Lower leg skin (tissue), 4 donors: ENCODE measurements around the gene HMG20B. TPM values are rescaled to one million over a fixed set of nuclear protein-coding genes. Genes with fewer than 3 reads are reported as not detected.
"Not testable (repeated sequence)": the region's sequence is repeated elsewhere in the genome, so short reads cannot be mapped to it uniquely, and the experiment has no call there.

ENCODE experiments used
- DNase-seq, 2 donors: peaks; one replicate each; pipeline ENCODE4 v3.0.0-alpha.2; 2019; ENCODE audit warnings: low spot score in 2 of 2
- H3K4me3 ChIP-seq: fragments of 200-600 bp; sonication (generic); 2 replicates; pipeline ENCODE4 v1.5.1; 2017; ENCODE audit warnings: mild to moderate bottlenecking, low read depth; ENCODE audit not compliant: poor library complexity, severe bottlenecking
- POLR2A ChIP-seq, 2 donors: fragments of 450-650 bp; IDR thresholded peaks; one replicate each; pipeline ENCODE4 v1.6.1; 2016 to 2017; ENCODE audit warnings: antibody characterized with exemption in 2 of 2, mild to moderate bottlenecking in 1 of 2, moderate library complexity in 1 of 2
- WGBS, 2 donors: methylation state at CpG; one replicate each; pipeline ENCODE4 v1.1.5; 2018; 5-methylcytosine and 5-hydroxymethylcytosine counted together
- intact Hi-C: fragments of 100-400 bp; cut with DNase I; formaldehyde crosslinking; loops from one replicate; pipeline ENCODE4 v1.15.0; 2023; ENCODE audit warnings: low total_unique reads
- total RNA-seq, 4 donors: library from RNA; depleted of rRNA; stranded (reverse); fragments of >200 nt; gene quantifications; one replicate each; pipeline ENCODE4 v1.1.0, GENCODE V29; 2016
- TF ChIP-seq, protein P1 (sequence below), 3 donors: fragments of 450-650 bp; IDR thresholded peaks; one replicate each; pipeline ENCODE4 v1.5.1; 2016; ENCODE audit warnings: antibody characterized with exemption in 3 of 3, mild to moderate bottlenecking in 3 of 3, moderate library complexity in 2 of 3

The HMG20B gene
- total RNA-seq, 4 donors from 2014 or later: 112 to 135 (median 123) TPM

DNA sequence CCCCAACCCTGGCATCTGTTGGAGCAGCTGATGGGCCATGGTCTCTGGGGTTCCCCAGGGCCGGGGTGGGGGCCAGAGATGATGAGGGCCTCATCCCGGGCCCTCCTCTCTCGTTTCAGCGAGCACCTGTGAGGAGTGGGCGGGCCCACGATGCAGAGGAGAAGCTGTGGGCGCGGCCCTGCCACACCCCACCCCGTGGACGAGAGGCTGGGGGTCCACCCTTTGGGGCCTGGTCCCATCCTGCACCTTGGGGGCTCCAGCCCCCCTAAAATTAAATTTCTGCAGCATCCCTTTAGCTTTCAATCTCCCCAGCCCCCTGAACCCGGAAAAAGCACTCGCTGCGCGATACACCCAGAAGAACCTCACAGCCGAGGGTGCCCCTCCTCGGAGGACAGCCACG is 5.6 kb downstream of the HMG20B start:
- intact Hi-C loops: no loop called here
- no peak for DNase-seq
- no peak for TF ChIP-seq POLR2A (IDR thresholded peaks at IDR 0.05)
- TF ChIP-seq, protein P1, sequence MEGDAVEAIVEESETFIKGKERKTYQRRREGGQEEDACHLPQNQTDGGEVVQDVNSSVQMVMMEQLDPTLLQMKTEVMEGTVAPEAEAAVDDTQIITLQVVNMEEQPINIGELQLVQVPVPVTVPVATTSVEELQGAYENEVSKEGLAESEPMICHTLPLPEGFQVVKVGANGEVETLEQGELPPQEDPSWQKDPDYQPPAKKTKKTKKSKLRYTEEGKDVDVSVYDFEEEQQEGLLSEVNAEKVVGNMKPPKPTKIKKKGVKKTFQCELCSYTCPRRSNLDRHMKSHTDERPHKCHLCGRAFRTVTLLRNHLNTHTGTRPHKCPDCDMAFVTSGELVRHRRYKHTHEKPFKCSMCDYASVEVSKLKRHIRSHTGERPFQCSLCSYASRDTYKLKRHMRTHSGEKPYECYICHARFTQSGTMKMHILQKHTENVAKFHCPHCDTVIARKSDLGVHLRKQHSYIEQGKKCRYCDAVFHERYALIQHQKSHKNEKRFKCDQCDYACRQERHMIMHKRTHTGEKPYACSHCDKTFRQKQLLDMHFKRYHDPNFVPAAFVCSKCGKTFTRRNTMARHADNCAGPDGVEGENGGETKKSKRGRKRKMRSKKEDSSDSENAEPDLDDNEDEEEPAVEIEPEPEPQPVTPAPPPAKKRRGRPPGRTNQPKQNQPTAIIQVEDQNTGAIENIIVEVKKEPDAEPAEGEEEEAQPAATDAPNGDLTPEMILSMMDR (IDR thresholded peaks at IDR 0.05): no peak
- no peak overlapping the region for H3K4me3 ChIP-seq
- 61 to 71% methylated on average over 16 to 17 of the region's 17 CpGs for WGBS, 2 donors

GRCh38 chr19:3580156-3580934 is 7.6 kb downstream of the HMG20B start:
- WGBS, 2 donors: 46 to 48% methylated on average over 11 of the region's 11 CpGs
- H3K4me3 ChIP-seq: no peak overlapping the region
- TF ChIP-seq, protein P1 (IDR thresholded peaks at IDR 0.05): no peak
- TF ChIP-seq POLR2A (IDR thresholded peaks at IDR 0.05): no peak
- DNase-seq: no peak
- intact Hi-C loops: no loop called here

DNA sequence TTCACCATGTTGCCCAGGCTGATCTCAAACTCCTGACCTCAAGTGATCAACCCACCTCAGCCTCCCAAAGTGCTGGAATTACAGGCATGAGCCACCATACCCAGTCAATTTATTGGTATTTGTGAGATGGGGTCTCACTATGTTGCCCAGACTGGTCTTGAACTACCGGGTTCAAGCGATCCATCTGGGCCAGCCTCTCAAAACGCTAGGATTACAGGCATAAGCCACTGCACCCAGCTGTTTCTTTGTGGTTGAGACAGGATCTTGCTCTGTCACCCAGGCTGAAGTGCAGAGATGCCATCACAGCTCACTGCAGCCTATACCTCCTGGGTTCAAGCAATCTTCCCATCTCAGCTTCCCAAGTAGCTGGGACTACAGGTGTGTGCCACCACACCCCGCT is 9.0 kb downstream of the HMG20B start:
- DNase-seq, H3K4me3 ChIP-seq, intact Hi-C loops: not testable (repeated sequence)
- 85 to 100% methylated on average over 4 of the region's 4 CpGs for WGBS, 2 donors

- intact Hi-C loops, DNase-seq, H3K4me3 ChIP-seq: not testable (repeated sequence)
- 85 to 93% methylated on average over 15 of the region's 15 CpGs for WGBS, 2 donors
These were observed 11.5 kb downstream of the HMG20B start for GRCh38 chr19:3584036-3584802.

- DNase-seq: no peak
- H3K4me3 ChIP-seq: no peak within 1 kb of the TSS
- intact Hi-C loops: no loop called here
- 1 to 6% methylated on average over 42 to 63 of the region's 84 CpGs for WGBS, 2 donors
- TF ChIP-seq POLR2A (IDR thresholded peaks at IDR 0.05): no peak
- TF ChIP-seq, protein P1 (IDR thresholded peaks at IDR 0.05): no peak
These were observed 12.8 kb downstream of the HMG20B start, which contains the start of gene GIPC3 for GRCh38 chr19:3585301-3586126. Gene GIPC3 (plus strand): TSS chr19:3585478. CDS start chr19:3585598, 120 bp downstream.

DNA sequence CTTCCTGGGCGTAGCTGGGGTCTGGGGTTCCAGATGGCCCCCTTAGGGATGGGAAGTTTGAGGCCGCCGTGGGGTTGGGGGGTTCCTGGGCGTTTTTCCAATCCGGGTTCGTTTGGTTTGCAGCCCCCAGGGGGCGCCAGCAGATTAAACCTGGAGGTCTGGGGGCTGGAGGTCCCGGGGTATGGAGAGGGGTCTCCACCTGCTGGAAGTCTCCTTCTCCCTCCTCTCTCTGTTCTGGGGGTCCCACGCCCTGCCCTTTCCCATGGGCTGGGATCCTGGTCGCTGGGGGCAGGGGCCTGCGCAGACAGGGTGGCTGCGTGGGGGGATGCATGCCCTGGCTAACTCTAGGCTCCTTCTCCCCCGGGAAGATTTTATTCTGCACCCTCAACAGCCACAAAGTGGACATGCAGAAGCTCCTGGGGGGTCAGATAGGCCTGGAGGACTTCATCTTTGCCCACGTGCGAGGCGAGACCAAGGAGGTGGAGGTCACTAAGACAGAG is 13.4 kb downstream of the HMG20B start:
- TF ChIP-seq, protein P1 (IDR thresholded peaks at IDR 0.05): no peak
- TF ChIP-seq POLR2A (IDR thresholded peaks at IDR 0.05): no peak
- intact Hi-C loops: no loop called here
- no peak for DNase-seq
- H3K4me3 ChIP-seq: no peak overlapping the region
- 13 to 28% methylated on average over 13 to 15 of the region's 16 CpGs for WGBS, 2 donors
